Fibroblast of skin of right biceps (primary cell): ENCODE data around the gene PLEKHA1.
A peak's percentile ranks its signal among the peaks of the same experiment; 100 is the strongest.

ENCODE experiments used
- DNase-seq: peaks from one replicate; pipeline ENCODE4 v3.0.0-alpha.2; 2013

Gene PLEKHA1

GRCh38 chr10:122347170-122347841 lies 27.2 kb upstream of the PLEKHA1 start:
- DNase-seq = no peak

GRCh38 chr10:122348512-122348911 lies 26.0 kb upstream of the PLEKHA1 start:
- DNase-seq = no peak

- DNase-seq = no peak
Measured at GRCh38 chr10:122348935-122349361, 25.6 kb upstream of the PLEKHA1 start.

GRCh38 chr10:122349758-122350369 lies 24.6 kb upstream of the PLEKHA1 start:
- no peak for DNase-seq

- no peak for DNase-seq
Measured at GRCh38 chr10:122350893-122351292, 23.6 kb upstream of the PLEKHA1 start.

- DNase-seq = no peak
Measured at GRCh38 chr10:122352817-122353525, 21.5 kb upstream of the PLEKHA1 start.

GRCh38 chr10:122354383-122354782 lies 20.1 kb upstream of the PLEKHA1 start:
- DNase-seq = no peak

- DNase-seq = no peak
Measured at GRCh38 chr10:122357685-122358084, 16.8 kb upstream of the PLEKHA1 start.

GRCh38 chr10:122359621-122360020 lies 14.9 kb upstream of the PLEKHA1 start:
- no peak for DNase-seq

- no peak for DNase-seq
Measured at GRCh38 chr10:122361046-122361445, 13.5 kb upstream of the PLEKHA1 start.

- DNase-seq = no peak
Measured at GRCh38 chr10:122362031-122362592, 12.4 kb upstream of the PLEKHA1 start.

GRCh38 chr10:122362621-122363020 lies 11.9 kb upstream of the PLEKHA1 start:
- DNase-seq = no peak

GRCh38 chr10:122363311-122363710 lies 11.2 kb upstream of the PLEKHA1 start:
- DNase-seq = no peak

GRCh38 chr10:122363722-122364463 lies 10.6 kb upstream of the PLEKHA1 start:
- DNase-seq = no peak

GRCh38 chr10:122368502-122369254 lies 5.8 kb upstream of the PLEKHA1 start:
- DNase-seq = no peak

GRCh38 chr10:122373108-122373507 lies 1.4 kb upstream of the PLEKHA1 start:
- DNase-seq = no peak

- peak; percentile 37 for DNase-seq
Measured at GRCh38 chr10:122373721-122374120, 787 bp upstream of the PLEKHA1 start.

GRCh38 chr10:122374859-122375678 lies 561 bp downstream of the PLEKHA1 start:
- DNase-seq = peak; percentile 51

GRCh38 chr10:122375679-122376160 lies 1.2 kb downstream of the PLEKHA1 start:
- no peak for DNase-seq

- no peak for DNase-seq
Measured at GRCh38 chr10:122376364-122376961, 2.0 kb downstream of the PLEKHA1 start.

- no peak for DNase-seq
Measured at GRCh38 chr10:122379041-122379440, 4.5 kb downstream of the PLEKHA1 start.
